ENCODE data around the gene CDH23. TPM values are rescaled to one million over a fixed set of nuclear protein-coding genes. Genes with fewer than 3 reads are reported as not detected.

CDH23 gene
- polyA plus RNA-seq, 1 donor (not counting 4 experiments of a cell fraction or from before 2014, with no cell fraction given) = 0.01 TPM

GRCh38 chr10:71840177-71840957 is 443.6 kb downstream of the CDH23 start:
- H3K4me1 ChIP-seq (ENCODE audit: control insufficient read depth, extremely low read depth, insufficient read depth, low read length) = peaks cover 52% of the 10 kb centered on the region
- peaks cover 22% of the 10 kb centered on the region for H4K20me1 ChIP-seq (ENCODE audit: control insufficient read depth, extremely low read depth, insufficient read depth, low read length)
- H3K27ac ChIP-seq (ENCODE audit: control insufficient read depth, insufficient read depth, low read length) = no peak overlapping the region

GRCh38 chr10:71840958-71841335 is 444.2 kb downstream of the CDH23 start:
- Histone ChIP-seq H3K79me2 (ENCODE audit: control insufficient read depth, insufficient read depth, low read length) (peaks cover 84% of the 10 kb centered on the region), H3K4me2 (ENCODE audit: control insufficient read depth, extremely low read depth, insufficient read depth, low read depth, low read length) (no peak overlapping the region), H4K20me1 (ENCODE audit: control insufficient read depth, extremely low read depth, insufficient read depth, low read length) (peaks cover 22% of the 10 kb centered on the region), H3K4me1 (ENCODE audit: control insufficient read depth, extremely low read depth, insufficient read depth, low read length) (peaks cover 58% of the 10 kb centered on the region), H3K27ac (ENCODE audit: control insufficient read depth, insufficient read depth, low read length) (no peak overlapping the region), H3K27me3 (ENCODE audit: control insufficient read depth, extremely low read depth, insufficient read depth, low read length) (no peaks in the 10 kb centered on the region), H3K4me3 (ENCODE audit: control insufficient read depth in 2 of 3, extremely low read depth in 1 of 3, insufficient read depth in 2 of 3, low read depth in 1 of 3, low read length in 3 of 3) (no peak overlapping the region), H3K9me3 (ENCODE audit: control insufficient read depth, low read depth, low read length) (no peaks in the 10 kb centered on the region), H2AFZ (ENCODE audit: control insufficient read depth, low read length) (no peak overlapping the region), H3K9ac (ENCODE audit: control insufficient read depth, extremely low read depth, insufficient read depth, low read length) (no peak overlapping the region), H3K36me3 (ENCODE audit: control insufficient read depth in 2 of 2, extremely low read depth in 1 of 2, insufficient read depth in 2 of 2, low read length in 2 of 2) (peaks cover 3 to 9% of the 10 kb centered on the region in 2 experiments), H3K9me1 (ENCODE audit: control insufficient read depth, extremely low read depth, insufficient read depth, low read length) (peaks cover 5% of the 10 kb centered on the region)
- dilution Hi-C loops (cut with MboI; ENCODE audit: extremely low pct_ligation_motif_present, low sequenced_read_pairs) = no loop called here
- TF ChIP-seq EZH2 (IDR thresholded peaks at IDR 0.05; ENCODE audit: low read length) = no peak
- no peak for TF ChIP-seq CTCF (optimal IDR thresholded peaks at IDR 0.05 in 1 of 3, IDR thresholded peaks at IDR 0.05 in 1 of 3, conservative IDR thresholded peaks at IDR 0.05 in 1 of 3; ENCODE audit: extremely low read depth in 1 of 3, insufficient read depth in 2 of 3, low read length in 3 of 3)
- DNase-seq (ENCODE audit: low read depth, low spot score) = no peak
- no peak for FAIRE-seq

More at GRCh38 chr10:71840177-71840957, 443.6 kb downstream of the CDH23 start:
- Histone ChIP-seq H3K9ac (ENCODE audit: control insufficient read depth, extremely low read depth, insufficient read depth, low read length) (no peak overlapping the region), H3K9me1 (ENCODE audit: control insufficient read depth, extremely low read depth, insufficient read depth, low read length) (peaks cover 5% of the 10 kb centered on the region), H3K36me3 (ENCODE audit: control insufficient read depth in 2 of 2, extremely low read depth in 1 of 2, insufficient read depth in 2 of 2, low read length in 2 of 2) (peaks cover 3 to 9% of the 10 kb centered on the region in 2 experiments), H3K9me3 (ENCODE audit: control insufficient read depth, low read depth, low read length) (no peaks in the 10 kb centered on the region), H2AFZ (ENCODE audit: control insufficient read depth, low read length) (no peak overlapping the region), H3K79me2 (ENCODE audit: control insufficient read depth, insufficient read depth, low read length) (peaks cover 84% of the 10 kb centered on the region), H3K4me2 (ENCODE audit: control insufficient read depth, extremely low read depth, insufficient read depth, low read depth, low read length) (no peak overlapping the region), H3K27me3 (ENCODE audit: control insufficient read depth, extremely low read depth, insufficient read depth, low read length) (no peaks in the 10 kb centered on the region), H3K4me3 (ENCODE audit: control insufficient read depth in 2 of 3, extremely low read depth in 1 of 3, insufficient read depth in 2 of 3, low read depth in 1 of 3, low read length in 3 of 3) (no peak overlapping the region)
- DNase-seq (ENCODE audit: low read depth, low spot score) (no peak), FAIRE-seq (no peak)
- no peak for TF ChIP-seq EZH2 (IDR thresholded peaks at IDR 0.05; ENCODE audit: low read length)
- no peak for TF ChIP-seq CTCF (optimal IDR thresholded peaks at IDR 0.05 in 1 of 3, IDR thresholded peaks at IDR 0.05 in 1 of 3, conservative IDR thresholded peaks at IDR 0.05 in 1 of 3; ENCODE audit: extremely low read depth in 1 of 3, insufficient read depth in 2 of 3, low read length in 3 of 3)
- dilution Hi-C loops (cut with MboI; ENCODE audit: extremely low pct_ligation_motif_present, low sequenced_read_pairs) = no loop called here
